Kidney (tissue), 14 donors: Measurements from ENCODE around the gene MAP2K2. TPM values are rescaled to one million over a fixed set of nuclear protein-coding genes. Genes with fewer than 3 reads are reported as not detected.

ENCODE experiments used
- DNase-seq, 5 donors: peaks; one replicate each; pipeline ENCODE4 v3.0.0-alpha.2; 2013 to 2020
- FAIRE-seq: peaks from 2 replicates; lab custom pipeline; 2012; peaks lifted over from hg19 to GRCh38; lab: Jason Lieb, UNC
- H3K27ac ChIP-seq, 2 donors: one replicate each; pipeline ENCODE4 v1.7.0; 2013; ENCODE audit warnings: low read depth in 2 of 2, low read length in 2 of 2, inconsistent platforms in 1 of 2
- H3K27me3 ChIP-seq: one replicate; pipeline ENCODE4 v1.7.1; 2013; ENCODE audit warnings: low read length, inconsistent platforms; ENCODE audit not compliant: control insufficient read depth, insufficient read depth
- H3K36me3 ChIP-seq, 3 donors: one replicate each; pipeline versions ENCODE4 v1.7.0 to v1.7.1; 2013; ENCODE audit warnings: low read length in 3 of 3, control low read depth in 1 of 3, inconsistent platforms in 1 of 3; ENCODE audit not compliant: insufficient read depth in 3 of 3, control insufficient read depth in 2 of 3
- H3K4me1 ChIP-seq, 3 donors: one replicate each; pipeline versions ENCODE4 v1.7.0 to v1.7.1; 2013; ENCODE audit warnings: low read length in 3 of 3, inconsistent platforms in 1 of 3, low read depth in 1 of 3; ENCODE audit not compliant: control insufficient read depth in 2 of 3, insufficient read depth in 2 of 3
- H3K4me3 ChIP-seq, 3 donors: one replicate each; pipeline versions ENCODE4 v1.7.0 to v1.8.1; 2013; ENCODE audit warnings: low read length in 3 of 3, control low read depth in 1 of 3, inconsistent platforms in 1 of 3
- H3K9ac ChIP-seq, 3 donors: one replicate each; pipeline versions ENCODE4 v1.7.0 to v1.7.1; 2013; ENCODE audit warnings: low read length in 3 of 3, control low read depth in 1 of 3, inconsistent platforms in 1 of 3
- H3K9me3 ChIP-seq, 3 donors: one replicate each; pipeline versions ENCODE4 v1.7.0 to v1.7.1; 2013; ENCODE audit warnings: low read length in 3 of 3, control low read depth in 1 of 3, inconsistent platforms in 1 of 3; ENCODE audit not compliant: control insufficient read depth in 2 of 3, insufficient read depth in 1 of 3
- CTCF ChIP-seq: IDR thresholded peaks from 3 replicates; pipeline ENCODE4 v1.5.1; 2012; ENCODE audit warnings: mild to moderate bottlenecking, moderate library complexity, borderline replicate concordance; ENCODE audit not compliant: insufficient read depth; ENCODE audit errors: extremely low read depth
- intact Hi-C: fragments of 100-400 bp; cut with DNase I; formaldehyde crosslinking; loops from one replicate; pipeline ENCODE4 v1.11.1; 2022
- polyA plus RNA-seq: library from polyadenylated mRNA; stranded (reverse); fragments of 350-450 nt; fragmentation: Illumina TruSeq; extraction: RNeasy Lipid Tissue Mini Kit (QIAGEN cat#74804); gene quantifications from one replicate; pipeline ENCODE4 v1.2.3, GENCODE V29; 2014; ENCODE audit warnings: low read depth, low replicate concordance; ENCODE audit not compliant: insufficient read depth
- total RNA-seq: library from RNA; stranded (reverse); fragmentation: NEBNext Ultra II Directional; extraction: Animal tissue kit (Norgen Biotek cat#: 25700); gene quantifications from one replicate; pipeline ENCODE4 v1.2.1, GENCODE V29; 2021
- donor health status: control.
- donor health status: control.
- donor health status: control.
- donor health status: control.
- donor health status: control.
- donor health status: DM: yes; HTN: yes; CAD: no.
- donor health status: Normal renal cell carcinoma (clear cell type).

Gene MAP2K2
- total and polyA plus RNA-seq, 2 donors from 2014 or later: 105 to 138 TPM

DNA sequence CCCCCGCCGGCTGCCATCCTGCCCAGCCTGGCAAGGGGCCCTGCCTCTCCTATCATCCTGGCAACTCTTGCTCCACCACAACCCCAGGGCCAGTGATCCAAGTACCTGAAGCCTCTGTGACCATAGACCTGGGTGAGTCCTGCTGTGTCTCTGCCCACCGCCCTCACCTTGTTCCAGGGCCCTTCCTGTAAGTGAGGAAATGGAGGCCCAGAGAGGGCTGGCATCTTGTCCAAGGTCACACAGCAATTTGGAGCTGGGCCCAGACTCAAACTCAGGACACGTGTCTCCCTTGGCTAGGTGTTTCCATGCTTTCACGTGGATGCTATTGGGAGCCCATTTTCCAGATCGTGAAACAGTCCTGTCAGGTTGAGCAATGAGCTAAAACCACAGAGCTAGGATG, 33.2 kb upstream of the MAP2K2 start:
- intact Hi-C loops: no loop called here

DNA sequence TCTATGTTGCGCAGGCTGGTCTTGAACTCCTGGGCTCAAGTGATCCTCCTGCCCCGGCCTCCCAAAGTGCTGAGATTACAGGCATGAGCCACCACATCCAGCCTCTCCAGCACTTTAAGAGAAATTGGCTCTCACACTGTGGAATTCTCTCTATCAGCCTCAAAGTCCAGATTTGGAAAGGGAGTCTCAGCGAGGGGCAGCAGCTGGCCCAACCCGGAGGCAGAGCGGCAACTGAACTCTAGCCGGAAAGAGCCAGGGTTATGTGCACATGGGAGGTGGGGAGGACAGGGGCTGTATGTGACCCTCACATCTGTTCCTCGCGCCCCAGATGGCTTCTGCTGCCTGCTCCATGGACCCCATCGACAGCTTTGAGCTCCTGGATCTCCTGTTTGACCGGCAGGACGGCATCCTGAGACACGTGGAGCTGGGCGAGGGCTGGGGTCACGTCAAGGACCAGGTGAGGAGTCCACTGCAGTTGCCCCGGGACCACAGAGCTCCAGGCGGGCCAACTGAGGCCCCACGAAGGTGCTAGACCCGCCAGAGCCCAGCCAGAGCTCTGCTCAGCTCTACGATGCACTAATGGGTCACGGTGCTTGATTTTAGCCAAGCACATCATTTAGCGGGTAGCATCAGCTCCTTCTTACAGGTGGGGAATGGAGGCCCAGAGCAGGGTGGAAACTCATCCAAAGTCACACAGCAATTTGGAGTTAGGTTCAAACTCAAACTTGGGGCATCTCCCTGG, 30.8 kb upstream of the MAP2K2 start:
- Histone ChIP-seq H3K27ac (no peak overlapping the region), H3K4me1 (no peaks in the 10 kb centered on the region), H3K27me3 (no peaks in the 10 kb centered on the region), H3K9ac (no peak overlapping the region), H3K36me3 (no peaks in the 10 kb centered on the region), H3K4me3 (no peak overlapping the region), H3K9me3 (no peaks in the 10 kb centered on the region)
- FAIRE-seq (no peak), DNase-seq (no peak)
- no peak for TF ChIP-seq CTCF
- intact Hi-C loops: no loop called here

More for the DNA sequence above, 33.2 kb upstream of the MAP2K2 start:
- H3K36me3 ChIP-seq: no peaks in the 10 kb centered on the region
- H3K4me3 ChIP-seq: no peak overlapping the region
- no peaks in the 10 kb centered on the region for H3K9me3 ChIP-seq
- no peak for DNase-seq
- H3K9ac ChIP-seq: no peak overlapping the region
- H3K27me3 ChIP-seq: no peaks in the 10 kb centered on the region
- no peak for TF ChIP-seq CTCF
- no peak for FAIRE-seq
- H3K27ac ChIP-seq: no peak overlapping the region
- no peaks in the 10 kb centered on the region for H3K4me1 ChIP-seq

DNA sequence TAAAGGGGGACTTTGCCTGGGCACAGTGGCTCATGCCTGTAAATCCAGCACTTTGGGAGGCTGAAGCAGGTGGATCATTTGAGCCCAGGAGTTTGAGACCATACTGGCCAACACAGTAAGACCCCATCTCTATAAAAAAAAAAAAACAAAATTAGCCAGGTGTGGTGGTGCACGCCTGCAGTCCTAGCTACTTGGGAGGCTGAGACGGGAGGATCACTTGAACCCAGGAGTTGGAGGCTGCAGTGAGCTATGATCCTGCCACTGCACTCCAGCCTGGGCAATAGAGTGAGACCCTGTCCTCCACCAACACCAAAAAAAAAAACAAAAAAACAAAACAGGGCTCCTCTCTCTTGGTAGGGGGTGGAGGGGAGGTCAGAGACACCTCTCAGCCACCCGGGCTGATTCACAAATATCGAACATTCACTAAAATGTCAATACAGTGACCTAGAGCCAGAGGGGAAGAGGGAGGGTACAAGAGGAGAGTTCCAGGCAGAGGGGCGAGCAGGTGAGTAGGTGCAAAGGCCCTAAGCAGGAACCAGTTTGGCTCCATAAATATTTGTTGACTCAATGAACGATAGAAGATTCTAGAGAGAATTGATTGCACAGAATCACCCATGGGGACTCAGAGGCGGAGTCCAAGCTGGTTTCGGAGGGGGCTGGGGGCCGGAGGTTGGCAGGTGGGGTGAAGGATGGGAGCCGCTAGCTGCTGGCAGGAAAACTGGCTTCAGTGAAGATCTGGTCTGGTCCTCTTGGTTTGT, 28.5 kb upstream of the MAP2K2 start:
- no peaks in the 10 kb centered on the region for H3K36me3 ChIP-seq
- intact Hi-C loops: no loop called here
- H3K27ac ChIP-seq: no peak overlapping the region
- H3K4me1 ChIP-seq: no peaks in the 10 kb centered on the region
- no peak overlapping the region for H3K4me3 ChIP-seq
- H3K27me3 ChIP-seq: no peaks in the 10 kb centered on the region
- no peak overlapping the region for H3K9ac ChIP-seq
- DNase-seq (no peak), FAIRE-seq (no peak)
- no peak for TF ChIP-seq CTCF
- no peaks in the 10 kb centered on the region for H3K9me3 ChIP-seq
